Measurements from ENCODE around the gene CASP3.
"Not testable (repeated sequence)": the region's sequence is repeated elsewhere in the genome, so short reads cannot be mapped to it uniquely, and the experiment has no call there.

DNA sequence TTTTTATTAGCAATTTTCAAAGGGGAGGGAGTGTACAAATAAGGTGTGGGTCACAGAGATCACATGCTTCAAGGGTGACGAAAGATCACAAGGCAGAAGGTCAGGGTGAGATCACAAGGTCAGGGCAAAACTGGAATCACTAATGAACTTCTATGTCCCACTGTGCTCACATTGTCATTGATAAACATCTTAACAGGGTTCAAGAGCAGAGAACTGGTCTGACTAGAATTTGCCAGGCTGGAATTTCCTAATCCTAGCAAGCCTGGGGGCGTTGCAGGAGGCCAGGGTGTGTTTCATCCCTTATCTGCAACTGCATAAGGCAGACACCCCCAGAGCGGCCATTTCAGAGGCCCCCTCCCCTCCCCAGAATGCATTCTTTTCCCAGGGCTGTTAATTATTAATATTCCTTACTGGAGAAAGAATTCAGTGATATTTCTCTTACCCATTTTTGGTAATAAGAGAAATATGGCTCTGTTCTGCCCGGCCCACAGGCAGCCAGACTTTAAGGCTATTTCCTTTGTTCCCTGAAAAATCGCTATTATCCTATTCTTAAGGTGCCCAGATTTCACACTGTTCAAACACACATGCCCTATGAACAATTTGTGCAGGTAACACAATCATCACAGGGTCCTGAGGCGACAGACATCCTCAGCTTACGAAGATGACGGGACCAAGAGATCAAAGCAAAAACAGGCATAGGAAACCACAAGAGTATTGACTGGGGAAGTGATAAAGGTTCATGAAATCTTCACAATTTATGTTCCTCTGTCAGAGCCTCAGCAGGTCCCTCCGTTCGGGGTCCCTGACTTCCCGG lies 23.3 kb downstream of the CASP3 start:
- TF ChIP-seq, protein P1, sequence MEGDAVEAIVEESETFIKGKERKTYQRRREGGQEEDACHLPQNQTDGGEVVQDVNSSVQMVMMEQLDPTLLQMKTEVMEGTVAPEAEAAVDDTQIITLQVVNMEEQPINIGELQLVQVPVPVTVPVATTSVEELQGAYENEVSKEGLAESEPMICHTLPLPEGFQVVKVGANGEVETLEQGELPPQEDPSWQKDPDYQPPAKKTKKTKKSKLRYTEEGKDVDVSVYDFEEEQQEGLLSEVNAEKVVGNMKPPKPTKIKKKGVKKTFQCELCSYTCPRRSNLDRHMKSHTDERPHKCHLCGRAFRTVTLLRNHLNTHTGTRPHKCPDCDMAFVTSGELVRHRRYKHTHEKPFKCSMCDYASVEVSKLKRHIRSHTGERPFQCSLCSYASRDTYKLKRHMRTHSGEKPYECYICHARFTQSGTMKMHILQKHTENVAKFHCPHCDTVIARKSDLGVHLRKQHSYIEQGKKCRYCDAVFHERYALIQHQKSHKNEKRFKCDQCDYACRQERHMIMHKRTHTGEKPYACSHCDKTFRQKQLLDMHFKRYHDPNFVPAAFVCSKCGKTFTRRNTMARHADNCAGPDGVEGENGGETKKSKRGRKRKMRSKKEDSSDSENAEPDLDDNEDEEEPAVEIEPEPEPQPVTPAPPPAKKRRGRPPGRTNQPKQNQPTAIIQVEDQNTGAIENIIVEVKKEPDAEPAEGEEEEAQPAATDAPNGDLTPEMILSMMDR (conservative IDR thresholded peaks at IDR 0.05; ENCODE audit: low read depth, low read length) = not testable (repeated sequence)
- TF ChIP-seq EZH2 (IDR thresholded peaks at IDR 0.05; ENCODE audit: low read length, unreplicated experiment); EZH2phosphoT487 (IDR thresholded peaks at IDR 0.05; ENCODE audit: borderline replicate concordance, low read length): not testable (repeated sequence)
